Raji (cell line): ENCODE measurements around the gene POU6F2.

Source experiments
- POLR2A ChIP-seq: IDR thresholded peaks from 2 replicates; pipeline ENCODE4 v1.6.1; 2011; ENCODE audit warnings: low read depth, low read length, control low read depth; ENCODE audit not compliant: insufficient read depth

POU6F2 gene

GRCh38 chr7:39043531-39043930, 65.8 kb downstream of the POU6F2 start:
- TF ChIP-seq POLR2A: no peak

DNA sequence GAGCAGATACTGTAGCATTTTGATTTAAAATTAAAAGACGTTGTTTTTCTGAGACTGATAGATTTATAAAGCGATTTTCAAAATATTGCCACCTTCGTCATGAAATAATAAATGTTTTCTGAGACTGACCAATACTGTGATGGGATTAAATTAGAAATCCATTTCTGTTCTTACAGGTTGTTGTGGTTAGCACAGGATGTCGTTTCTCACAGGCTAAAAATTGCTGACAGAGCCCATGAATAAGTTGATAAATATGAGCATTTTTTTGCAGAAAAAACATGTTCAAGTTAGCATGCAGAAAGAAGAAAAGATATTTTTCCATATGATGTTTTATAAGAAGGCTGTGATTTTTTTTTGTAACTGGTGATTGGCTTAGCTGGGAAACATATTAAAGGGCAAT, 66.8 kb downstream of the POU6F2 start:
- no peak for TF ChIP-seq POLR2A

DNA sequence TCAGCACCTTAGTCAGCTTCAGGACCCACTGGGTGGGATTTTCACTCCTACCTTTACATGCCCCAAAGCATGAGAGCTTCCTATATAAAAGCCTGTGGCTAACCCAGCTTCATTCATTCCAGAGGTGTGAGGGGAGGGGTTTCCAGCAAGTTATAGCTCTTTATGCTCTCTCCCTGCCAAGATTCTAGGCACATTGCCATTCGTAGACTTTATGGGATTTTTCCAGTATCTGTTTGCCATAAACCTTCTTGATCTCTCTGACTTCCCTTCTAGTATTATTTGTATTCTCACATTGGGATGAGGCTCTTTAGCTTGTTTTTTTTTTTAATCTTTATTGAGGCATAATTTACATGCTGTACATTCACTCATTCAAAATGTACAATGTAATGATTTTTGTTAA, 67.5 kb downstream of the POU6F2 start:
- TF ChIP-seq POLR2A: no peak

DNA sequence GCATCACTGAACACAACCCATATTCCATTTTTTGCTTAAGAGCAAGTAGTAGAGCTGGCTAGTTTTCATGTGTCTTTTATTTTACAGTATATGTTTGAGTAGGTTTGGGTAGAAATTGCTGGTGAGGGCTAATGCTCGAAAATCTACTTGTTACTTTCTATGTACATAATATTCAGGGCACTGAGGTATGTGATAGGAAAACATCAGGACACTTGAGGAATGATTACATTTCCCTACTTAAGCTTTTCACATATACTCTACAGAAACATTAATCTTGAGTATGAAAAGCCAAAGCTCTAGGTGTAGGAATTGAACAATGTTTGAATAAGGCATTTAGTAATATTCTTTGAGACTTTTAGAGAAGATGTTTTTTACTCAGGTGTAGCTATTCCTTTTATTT, 73.6 kb downstream of the POU6F2 start:
- TF ChIP-seq POLR2A: no peak

DNA sequence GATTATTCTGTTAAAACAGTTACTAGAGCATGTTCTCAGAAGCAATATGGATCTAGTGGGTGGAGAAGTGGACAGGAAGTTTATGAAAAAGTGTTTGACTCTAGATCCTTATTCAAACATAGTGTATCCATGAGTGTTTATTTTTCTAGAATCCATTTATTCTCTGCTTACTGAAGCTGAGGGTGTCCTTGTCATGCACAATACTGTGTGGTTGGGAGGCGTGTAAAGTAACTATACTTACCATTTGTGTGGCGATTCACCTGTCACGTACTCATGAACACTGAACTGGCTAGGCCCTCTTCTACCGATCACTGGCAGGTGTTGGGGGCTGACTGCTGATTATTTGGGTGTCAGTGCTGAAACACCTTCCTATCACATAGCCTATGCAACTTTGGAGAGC, 74.0 kb downstream of the POU6F2 start:
- no peak for TF ChIP-seq POLR2A

DNA sequence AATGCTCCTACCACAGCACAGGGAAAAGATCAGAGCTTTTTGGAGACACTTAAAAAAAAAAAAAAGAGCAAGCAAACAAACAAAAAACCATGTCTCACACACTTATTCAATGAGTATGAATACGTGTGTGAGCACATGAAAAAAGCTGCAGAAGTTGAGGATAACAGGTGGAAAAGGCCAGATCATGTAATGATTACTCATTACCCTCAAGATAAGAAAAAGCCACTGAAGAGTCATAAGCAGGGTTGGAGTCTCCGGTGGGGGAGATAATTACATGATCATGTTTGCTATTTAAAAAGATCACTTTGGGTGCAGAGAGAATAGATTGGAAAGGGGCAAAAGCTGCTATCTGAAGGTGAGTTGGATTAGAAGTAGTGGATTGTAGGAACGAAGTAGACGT, 77.0 kb downstream of the POU6F2 start:
- no peak for TF ChIP-seq POLR2A

GRCh38 chr7:39056153-39056552, 78.4 kb downstream of the POU6F2 start:
- no peak for TF ChIP-seq POLR2A

GRCh38 chr7:39062811-39063210, 85.1 kb downstream of the POU6F2 start:
- no peak for TF ChIP-seq POLR2A

GRCh38 chr7:39069031-39069430, 91.3 kb downstream of the POU6F2 start:
- TF ChIP-seq POLR2A: no peak

GRCh38 chr7:39069896-39070881, 92.5 kb downstream of the POU6F2 start:
- no peak for TF ChIP-seq POLR2A

- no peak for TF ChIP-seq POLR2A
Measured at GRCh38 chr7:39071116-39071515, 93.4 kb downstream of the POU6F2 start.

- TF ChIP-seq POLR2A: no peak
Measured at GRCh38 chr7:39073432-39073831, 95.7 kb downstream of the POU6F2 start.

GRCh38 chr7:39075210-39075609, 97.5 kb downstream of the POU6F2 start:
- TF ChIP-seq POLR2A: no peak

GRCh38 chr7:39083781-39084180, 106.1 kb downstream of the POU6F2 start:
- no peak for TF ChIP-seq POLR2A

GRCh38 chr7:39084349-39084748, 106.6 kb downstream of the POU6F2 start:
- TF ChIP-seq POLR2A: no peak

DNA sequence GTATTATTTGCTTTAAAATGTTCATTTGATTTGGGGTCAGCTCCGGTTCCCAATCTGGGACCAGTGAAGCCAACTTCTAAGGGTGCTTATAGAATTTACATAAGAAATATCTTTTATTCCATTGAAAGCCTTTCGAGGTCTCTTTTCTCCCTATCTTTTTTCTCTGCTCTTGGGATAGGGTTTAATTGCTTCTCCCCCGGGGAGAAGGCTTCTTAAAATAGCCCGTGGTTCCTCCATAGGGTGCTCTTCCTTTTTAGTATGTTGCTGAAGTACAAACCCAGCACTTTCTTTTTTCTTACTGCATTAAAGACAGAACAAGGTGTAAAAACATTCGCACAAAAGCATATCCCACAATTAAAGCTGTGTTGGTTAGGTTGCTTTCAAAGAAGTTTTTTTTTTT, 107.5 kb downstream of the POU6F2 start:
- no peak for TF ChIP-seq POLR2A
